ENCODE measurements around the gene HOXC10.

Gene HOXC10

DNA sequence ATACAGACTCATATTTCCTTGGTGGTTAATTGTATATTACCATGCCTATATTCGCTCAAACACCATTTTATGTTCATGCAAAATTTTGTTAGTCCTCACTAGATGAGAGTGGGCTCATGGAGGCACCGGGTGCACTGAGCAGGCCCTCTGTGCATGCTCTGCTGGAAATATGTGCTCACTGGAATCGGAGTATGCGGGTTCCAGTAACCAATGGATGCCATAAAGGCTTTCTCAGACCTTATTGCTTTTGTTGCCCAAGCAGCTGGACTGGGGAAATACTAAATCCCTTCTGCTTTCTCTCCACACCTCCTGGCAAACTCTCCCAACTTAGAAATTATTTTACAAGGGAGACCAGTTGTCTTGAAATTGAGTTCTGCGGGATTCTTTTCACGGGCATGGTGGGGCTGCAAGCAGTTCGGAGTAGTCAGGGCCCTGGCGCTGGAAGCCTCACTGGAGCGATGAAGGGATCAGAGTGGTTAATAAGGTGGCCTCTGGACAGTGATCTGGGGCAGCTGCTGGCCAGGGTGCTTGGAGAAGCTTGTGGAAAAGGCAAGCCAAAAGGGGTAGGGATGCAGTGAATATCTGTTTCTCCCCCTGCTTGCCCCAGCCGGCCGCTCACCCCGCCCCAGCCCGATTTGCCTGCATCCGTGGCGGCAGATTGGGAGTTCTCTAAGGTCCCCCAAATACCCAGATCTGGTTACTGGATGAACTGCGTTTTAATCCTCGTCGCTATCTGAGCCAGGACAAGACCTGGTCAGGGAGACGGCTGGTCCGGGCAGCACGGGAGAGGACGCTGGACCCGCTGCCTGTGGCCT, 35.9 kb downstream of the HOXC10 start:
- Histone ChIP-seq H3K36me3 (ENCODE audit: insufficient read depth, low read depth, low read length) (no peaks in the 10 kb centered on the region), H3K9me3 (ENCODE audit: insufficient read depth, low read depth, low read length) (no peaks in the 10 kb centered on the region; the same call in 1 of the 2 replicates), H3K27ac (ENCODE audit: low read length) (no peak overlapping the region), H3K4me3 (ENCODE audit: low read length) (no peak overlapping the region), H3K27me3 (ENCODE audit: insufficient read depth, low read length) (peaks cover 100% of the 10 kb centered on the region), H3K9ac (ENCODE audit: low read depth, low read length) (no peak overlapping the region), H3K4me1 (ENCODE audit: insufficient read depth, low read length) (peaks cover 3% of the 10 kb centered on the region; the same call in 1 of the 2 replicates)

DNA sequence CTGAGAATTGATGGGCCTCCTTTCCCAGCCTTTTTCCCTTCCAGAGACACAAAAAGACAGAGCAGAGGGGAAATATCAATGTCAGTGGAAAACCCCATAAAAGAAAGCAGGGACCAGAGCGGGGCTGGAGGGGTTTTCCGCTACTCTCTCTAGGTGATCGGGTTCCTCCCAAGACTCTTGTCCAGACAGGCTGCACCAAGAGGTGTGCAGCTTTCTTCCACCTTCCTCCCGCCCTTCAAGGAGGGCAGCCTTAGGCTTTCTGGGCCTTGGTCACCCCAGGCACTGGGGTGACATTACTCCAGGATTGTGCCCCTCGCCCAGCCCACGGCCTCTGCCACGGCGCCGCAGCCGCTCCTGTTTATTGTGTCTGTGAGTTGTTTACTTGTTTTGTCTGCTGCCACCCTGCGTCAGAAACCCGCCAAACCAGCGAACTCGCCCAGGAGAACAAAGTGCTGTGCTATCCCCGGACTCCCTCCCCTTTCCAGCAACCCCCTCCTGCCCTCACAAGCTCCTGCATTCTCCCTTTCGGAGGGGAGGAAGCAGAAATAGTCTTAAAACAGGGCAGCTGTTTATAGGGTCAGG, 36.6 kb downstream of the HOXC10 start:
- peaks cover 3% of the 10 kb centered on the region; the same call in 1 of the 2 replicates for H3K4me1 ChIP-seq (ENCODE audit: insufficient read depth, low read length)
- H3K9me3 ChIP-seq (ENCODE audit: insufficient read depth, low read depth, low read length) = no peaks in the 10 kb centered on the region; the same call in 1 of the 2 replicates
- H3K27me3 ChIP-seq (ENCODE audit: insufficient read depth, low read length) = peaks cover 100% of the 10 kb centered on the region
- no peak overlapping the region for H3K27ac ChIP-seq (ENCODE audit: low read length)
- H3K4me3 ChIP-seq (ENCODE audit: low read length) = no peak overlapping the region
- H3K9ac ChIP-seq (ENCODE audit: low read depth, low read length) = no peak overlapping the region
- no peaks in the 10 kb centered on the region for H3K36me3 ChIP-seq (ENCODE audit: insufficient read depth, low read depth, low read length)

DNA sequence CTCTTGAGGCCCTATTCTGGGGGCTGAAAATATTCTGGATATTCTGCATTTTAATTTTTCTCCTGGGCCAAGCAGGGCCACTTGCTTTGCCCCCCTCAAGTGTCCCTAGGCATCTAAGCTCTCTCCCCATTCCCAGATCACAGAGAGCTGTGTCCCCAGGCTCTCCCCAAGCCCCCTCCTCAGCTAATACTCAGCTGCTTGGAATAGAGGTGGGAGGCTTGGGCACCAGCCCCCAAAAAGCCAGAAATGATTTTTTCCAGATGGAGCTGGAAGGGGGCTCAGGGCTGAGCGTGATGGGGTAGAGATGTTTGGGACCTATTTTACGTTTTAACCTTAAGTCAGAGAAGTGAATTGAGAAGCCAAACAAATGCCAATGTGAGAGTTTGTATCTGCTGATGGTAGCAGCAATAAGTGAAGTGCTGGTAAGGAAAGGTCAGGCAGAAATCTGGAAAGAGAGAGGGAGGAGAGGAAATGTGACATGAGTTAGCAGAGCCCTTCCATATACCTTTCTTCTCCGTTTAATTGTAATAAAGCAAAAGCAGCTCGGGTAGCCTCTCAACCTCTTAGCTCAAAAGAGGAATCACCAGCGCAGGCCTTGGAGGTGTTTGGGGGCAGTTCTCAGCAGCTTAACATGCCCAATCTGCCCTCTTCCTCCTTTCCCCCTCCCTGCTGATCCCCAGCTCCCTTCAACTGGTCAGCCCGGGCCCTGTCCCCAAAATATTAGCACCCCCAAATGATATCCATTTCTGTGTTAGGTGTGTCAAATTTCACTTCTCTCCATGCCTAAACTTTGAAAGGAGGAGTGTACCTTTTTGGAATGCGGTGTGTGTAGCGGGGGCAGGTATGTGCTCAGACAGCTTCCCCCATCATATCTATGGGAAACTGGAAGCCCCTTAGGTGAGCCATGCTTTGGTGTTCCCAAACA, 38.3 kb downstream of the HOXC10 start:
- H3K4me1 ChIP-seq (ENCODE audit: insufficient read depth, low read length) = peaks cover 3% of the 10 kb centered on the region; the same call in 1 of the 2 replicates
- no peaks in the 10 kb centered on the region for H3K36me3 ChIP-seq (ENCODE audit: insufficient read depth, low read depth, low read length)
- H3K27me3 ChIP-seq (ENCODE audit: insufficient read depth, low read length) = peaks cover 100% of the 10 kb centered on the region
- H3K9ac ChIP-seq (ENCODE audit: low read depth, low read length) = no peak overlapping the region
- H3K4me3 ChIP-seq (ENCODE audit: low read length) = no peak overlapping the region
- H3K27ac ChIP-seq (ENCODE audit: low read length) = no peak overlapping the region
- no peaks in the 10 kb centered on the region; the same call in 1 of the 2 replicates for H3K9me3 ChIP-seq (ENCODE audit: insufficient read depth, low read depth, low read length)

DNA sequence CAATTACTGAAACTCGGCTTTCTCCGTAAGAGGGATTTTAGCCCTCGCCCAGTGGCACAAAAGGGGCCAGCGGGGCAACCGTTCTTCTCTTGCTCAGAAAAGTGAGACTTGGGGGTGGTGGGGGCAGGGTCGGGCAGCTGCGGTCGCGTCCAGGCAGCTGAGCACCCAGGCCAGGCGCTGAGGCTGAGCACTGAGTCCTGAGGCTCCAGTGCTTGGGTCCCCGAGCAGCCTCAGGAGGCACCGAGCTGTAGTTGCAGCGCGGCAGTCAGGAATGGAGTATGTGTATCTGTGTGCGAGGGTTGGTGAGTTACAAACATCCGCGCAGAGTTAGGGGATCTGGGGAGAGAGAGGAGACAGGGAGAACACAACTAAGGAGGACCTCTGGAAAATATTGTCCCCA, 39.2 kb downstream of the HOXC10 start:
- peaks cover 100% of the 10 kb centered on the region for H3K27me3 ChIP-seq (ENCODE audit: insufficient read depth, low read length)
- no peaks in the 10 kb centered on the region for H3K4me1 ChIP-seq (ENCODE audit: insufficient read depth, low read length)
- H3K9ac ChIP-seq (ENCODE audit: low read depth, low read length) = no peak overlapping the region
- no peaks in the 10 kb centered on the region; the same call in 1 of the 2 replicates for H3K9me3 ChIP-seq (ENCODE audit: insufficient read depth, low read depth, low read length)
- H3K36me3 ChIP-seq (ENCODE audit: insufficient read depth, low read depth, low read length) = no peaks in the 10 kb centered on the region
- H3K4me3 ChIP-seq (ENCODE audit: low read length) = no peak overlapping the region
- H3K27ac ChIP-seq (ENCODE audit: low read length) = no peak overlapping the region

DNA sequence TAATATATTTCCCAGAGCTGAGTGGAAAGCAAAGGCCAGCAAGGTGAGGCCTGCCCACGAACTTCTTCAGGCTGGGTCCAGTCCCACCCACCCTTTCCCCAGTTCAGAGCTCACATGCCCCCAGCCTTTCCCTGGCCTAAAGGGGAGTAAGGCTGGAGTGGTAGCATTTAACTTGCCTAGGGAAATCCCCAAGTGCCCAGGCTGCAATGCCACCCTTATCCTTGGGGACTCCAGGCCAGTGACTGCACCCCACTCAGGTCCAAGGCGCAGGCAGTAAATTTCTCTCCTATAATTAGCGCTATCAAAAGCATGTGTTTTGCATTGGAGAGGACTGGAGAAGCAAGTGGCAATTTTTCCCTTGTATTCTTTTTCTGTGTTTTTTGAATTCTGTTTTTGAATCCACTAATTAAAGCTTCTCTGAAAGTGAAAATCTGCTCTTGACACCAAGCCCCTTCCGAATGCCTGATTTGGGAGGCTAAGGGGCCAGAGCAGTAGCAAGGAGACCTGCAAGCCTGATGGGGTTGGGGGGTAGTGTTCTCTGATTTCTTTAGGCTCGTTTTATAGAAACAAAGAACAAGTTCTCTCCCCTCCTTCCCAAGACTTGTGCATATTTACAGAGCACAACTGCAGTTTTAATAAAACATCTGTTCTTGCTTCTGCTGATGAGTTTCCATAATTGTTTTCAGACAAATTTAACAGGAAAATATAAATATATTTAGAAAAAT, 39.8 kb downstream of the HOXC10 start:
- Histone ChIP-seq H3K4me3 (ENCODE audit: low read length) (no peak overlapping the region), H3K36me3 (ENCODE audit: insufficient read depth, low read depth, low read length) (no peaks in the 10 kb centered on the region), H3K9ac (ENCODE audit: low read depth, low read length) (no peak overlapping the region), H3K9me3 (ENCODE audit: insufficient read depth, low read depth, low read length) (no peaks in the 10 kb centered on the region; the same call in 1 of the 2 replicates), H3K27me3 (ENCODE audit: insufficient read depth, low read length) (peaks cover 100% of the 10 kb centered on the region), H3K4me1 (ENCODE audit: insufficient read depth, low read length) (no peaks in the 10 kb centered on the region), H3K27ac (ENCODE audit: low read length) (no peak overlapping the region)

DNA sequence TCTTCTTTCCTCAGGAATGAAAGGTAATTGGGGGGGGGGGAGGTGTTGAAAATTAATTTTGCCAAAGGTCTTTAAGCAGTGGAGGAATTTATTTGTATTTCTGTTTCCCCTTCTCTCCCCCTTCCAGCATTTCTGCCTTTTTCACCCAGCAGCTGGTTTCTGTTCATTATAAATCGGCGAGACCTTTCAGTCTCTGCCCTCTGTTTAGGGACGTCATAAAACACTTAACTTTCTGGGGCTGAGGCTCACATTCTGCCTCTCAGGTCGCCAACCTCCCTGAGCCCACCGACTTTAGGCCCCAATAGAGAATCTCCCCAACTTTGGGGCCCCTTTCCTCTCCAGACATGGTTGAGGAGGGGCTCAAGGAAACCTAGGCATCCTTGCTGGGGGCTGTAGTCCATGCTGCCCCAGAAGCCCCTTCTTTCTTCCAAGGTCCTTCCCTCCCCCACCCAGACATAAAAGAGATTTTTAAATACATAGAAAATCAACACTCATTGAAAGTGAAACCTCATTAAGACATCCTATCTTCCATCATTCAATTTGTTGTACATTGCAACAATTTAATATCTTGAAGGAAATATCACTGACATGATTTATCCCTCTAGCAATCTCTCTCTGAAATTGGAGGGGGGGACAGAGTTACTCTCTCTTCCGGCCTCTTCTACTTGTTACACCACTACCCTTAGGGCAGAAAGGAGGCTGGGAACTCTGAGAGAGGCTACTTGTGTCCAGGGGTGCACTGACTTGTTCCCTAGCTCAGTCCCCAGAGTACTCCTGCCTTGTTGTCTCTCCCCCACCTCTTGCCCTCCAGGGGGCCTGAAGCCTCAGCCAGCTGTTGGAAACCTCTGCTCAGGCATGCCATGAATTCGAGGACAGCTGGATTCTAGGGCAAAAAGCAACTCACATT, 40.8 kb downstream of the HOXC10 start:
- H3K4me3 ChIP-seq (ENCODE audit: low read length) = no peak overlapping the region
- H3K9me3 ChIP-seq (ENCODE audit: insufficient read depth, low read depth, low read length) = no peaks in the 10 kb centered on the region; the same call in 1 of the 2 replicates
- H3K9ac ChIP-seq (ENCODE audit: low read depth, low read length) = no peak overlapping the region
- no peaks in the 10 kb centered on the region for H3K4me1 ChIP-seq (ENCODE audit: insufficient read depth, low read length)
- H3K36me3 ChIP-seq (ENCODE audit: insufficient read depth, low read depth, low read length) = no peaks in the 10 kb centered on the region
- peaks cover 100% of the 10 kb centered on the region for H3K27me3 ChIP-seq (ENCODE audit: insufficient read depth, low read length)
- no peak overlapping the region for H3K27ac ChIP-seq (ENCODE audit: low read length)

DNA sequence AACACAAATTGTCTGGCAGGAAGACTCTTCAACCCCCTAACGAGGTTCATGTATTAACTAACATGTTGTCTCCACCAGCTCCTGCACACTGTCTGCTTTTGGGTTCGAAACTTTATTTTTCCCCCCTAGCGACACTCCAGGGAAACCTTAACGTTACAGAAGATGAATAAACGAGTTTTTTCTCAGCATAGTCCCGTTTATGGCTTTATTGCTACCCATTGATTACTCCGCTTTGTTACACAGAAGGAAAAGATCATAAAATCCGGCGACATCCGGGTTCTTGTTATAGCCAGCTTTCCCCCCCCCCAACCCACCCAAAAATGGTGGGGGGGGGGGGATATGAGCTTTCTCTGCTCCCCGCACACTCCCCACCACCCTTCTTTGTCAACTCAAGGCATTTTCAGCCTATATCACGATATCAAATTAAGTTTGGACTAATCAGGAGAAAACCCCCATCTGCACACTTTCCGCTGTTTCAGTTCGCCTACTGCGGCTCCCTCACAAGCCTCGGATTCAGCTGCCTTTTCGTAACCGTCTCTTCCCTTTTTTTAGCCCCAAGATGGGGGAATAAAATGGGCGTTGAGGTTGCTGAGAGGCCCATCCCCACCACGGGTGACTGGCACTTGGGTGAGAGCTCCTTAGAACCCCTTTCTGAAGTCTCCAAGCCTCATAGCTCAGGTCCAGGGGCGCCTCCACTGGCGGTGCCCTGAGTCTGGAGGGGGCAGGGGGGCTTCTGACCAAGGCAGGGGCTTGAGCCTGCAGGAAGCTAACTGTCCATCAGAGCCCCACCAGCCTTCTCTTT, 41.9 kb downstream of the HOXC10 start:
- Histone ChIP-seq H3K27ac (ENCODE audit: low read length) (no peak overlapping the region), H3K9me3 (ENCODE audit: insufficient read depth, low read depth, low read length) (no peaks in the 10 kb centered on the region; the same call in 1 of the 2 replicates), H3K27me3 (ENCODE audit: insufficient read depth, low read length) (peaks cover 100% of the 10 kb centered on the region), H3K4me3 (ENCODE audit: low read length) (no peak overlapping the region), H3K4me1 (ENCODE audit: insufficient read depth, low read length) (no peaks in the 10 kb centered on the region), H3K9ac (ENCODE audit: low read depth, low read length) (no peak overlapping the region), H3K36me3 (ENCODE audit: insufficient read depth, low read depth, low read length) (no peaks in the 10 kb centered on the region)

DNA sequence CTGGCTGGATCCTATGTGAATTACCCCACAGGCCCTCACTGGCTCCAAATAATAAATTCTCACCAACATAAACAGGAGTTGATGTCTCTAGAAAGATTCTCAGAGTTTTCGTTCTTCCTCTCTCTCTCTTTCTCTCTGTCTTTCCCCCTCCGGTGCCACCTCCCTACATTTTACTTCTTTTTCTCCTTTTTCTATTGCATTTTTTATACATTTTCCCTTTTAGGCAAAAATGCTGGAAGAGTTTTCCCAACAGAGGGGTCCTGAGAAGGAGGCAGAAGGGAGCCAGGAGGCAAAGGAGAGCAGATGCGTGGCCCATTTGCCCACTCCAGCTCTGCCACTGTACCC, 42.5 kb downstream of the HOXC10 start:
- no peak overlapping the region for H3K27ac ChIP-seq (ENCODE audit: low read length)
- H3K9me3 ChIP-seq (ENCODE audit: insufficient read depth, low read depth, low read length) = no peaks in the 10 kb centered on the region; the same call in 1 of the 2 replicates
- no peak overlapping the region for H3K9ac ChIP-seq (ENCODE audit: low read depth, low read length)
- H3K36me3 ChIP-seq (ENCODE audit: insufficient read depth, low read depth, low read length) = no peaks in the 10 kb centered on the region
- no peaks in the 10 kb centered on the region for H3K4me1 ChIP-seq (ENCODE audit: insufficient read depth, low read length)
- no peak overlapping the region for H3K4me3 ChIP-seq (ENCODE audit: low read length)
- peaks cover 100% of the 10 kb centered on the region for H3K27me3 ChIP-seq (ENCODE audit: insufficient read depth, low read length)

DNA sequence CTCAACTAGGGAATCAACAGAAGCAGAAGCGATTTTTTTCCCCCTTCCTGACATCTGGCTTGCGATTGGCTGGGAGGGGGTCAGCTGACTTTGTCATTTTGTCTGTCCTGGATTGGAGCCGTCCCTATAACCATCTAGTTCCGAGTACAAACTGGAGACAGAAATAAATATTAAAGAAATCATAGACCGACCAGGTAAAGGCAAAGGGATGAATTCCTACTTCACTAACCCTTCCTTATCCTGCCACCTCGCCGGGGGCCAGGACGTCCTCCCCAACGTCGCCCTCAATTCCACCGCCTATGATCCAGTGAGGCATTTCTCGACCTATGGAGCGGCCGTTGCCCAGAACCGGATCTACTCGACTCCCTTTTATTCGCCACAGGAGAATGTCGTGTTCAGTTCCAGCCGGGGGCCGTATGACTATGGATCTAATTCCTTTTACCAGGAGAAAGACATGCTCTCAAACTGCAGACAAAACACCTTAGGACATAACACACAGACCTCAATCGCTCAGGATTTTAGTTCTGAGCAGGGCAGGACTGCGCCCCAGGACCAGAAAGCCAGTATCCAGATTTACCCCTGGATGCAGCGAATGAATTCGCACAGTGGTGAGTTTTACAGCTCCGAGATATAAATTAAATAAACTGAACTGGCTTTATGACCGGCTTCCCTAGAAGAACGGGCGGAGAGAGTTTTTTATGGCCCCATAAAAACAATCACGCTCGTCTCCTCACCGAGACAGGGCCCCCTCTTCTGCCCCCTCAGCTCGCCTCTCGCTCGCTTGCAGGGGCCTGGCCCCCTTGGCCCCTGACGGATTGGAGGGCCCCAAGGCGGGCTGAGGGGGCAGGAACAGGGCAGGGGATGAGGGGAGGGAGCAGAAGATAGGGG, 43.6 kb downstream of the HOXC10 start, which contains the start of gene HOXC6:
HOXC6 (plus strand) TSS at position 127 of the 888 bp plus-strand sequence; CDS start at position 209, 82 bp downstream.
- H3K9ac ChIP-seq (ENCODE audit: low read depth, low read length) = no peak within 1 kb of the TSS
- H3K4me3 ChIP-seq (ENCODE audit: low read length) = no peak within 1 kb of the TSS
- H3K36me3 ChIP-seq (ENCODE audit: insufficient read depth, low read depth, low read length) = no peaks in the 10 kb centered on the region
- H3K27ac ChIP-seq (ENCODE audit: low read length) = no peak within 1 kb of the TSS
- H3K9me3 ChIP-seq (ENCODE audit: insufficient read depth, low read depth, low read length) = no peaks in the 10 kb centered on the region; the same call in 1 of the 2 replicates
- H3K27me3 ChIP-seq (ENCODE audit: insufficient read depth, low read length) = peaks cover 100% of the 10 kb centered on the region
- H3K4me1 ChIP-seq (ENCODE audit: insufficient read depth, low read length) = no peaks in the 10 kb centered on the region

Measured in iPS-20b (cell line).